GM18507 (cell line): ENCODE data around the gene NXNL1.
"Not testable (repeated sequence)": the region's sequence is repeated elsewhere in the genome, so short reads cannot be mapped to it uniquely, and the experiment has no call there.

Experiments used
- DNase-seq: peaks from one replicate; pipeline ENCODE4 v3.0.0; 2011; ENCODE audit warnings: low read depth; ENCODE audit not compliant: insufficient read length; ENCODE audit errors: extremely low spot score
- FAIRE-seq: peaks from 2 replicates; lab custom pipeline; 2011; peaks lifted over from hg19 to GRCh38; lab: Jason Lieb, UNC

Gene NXNL1

DNA sequence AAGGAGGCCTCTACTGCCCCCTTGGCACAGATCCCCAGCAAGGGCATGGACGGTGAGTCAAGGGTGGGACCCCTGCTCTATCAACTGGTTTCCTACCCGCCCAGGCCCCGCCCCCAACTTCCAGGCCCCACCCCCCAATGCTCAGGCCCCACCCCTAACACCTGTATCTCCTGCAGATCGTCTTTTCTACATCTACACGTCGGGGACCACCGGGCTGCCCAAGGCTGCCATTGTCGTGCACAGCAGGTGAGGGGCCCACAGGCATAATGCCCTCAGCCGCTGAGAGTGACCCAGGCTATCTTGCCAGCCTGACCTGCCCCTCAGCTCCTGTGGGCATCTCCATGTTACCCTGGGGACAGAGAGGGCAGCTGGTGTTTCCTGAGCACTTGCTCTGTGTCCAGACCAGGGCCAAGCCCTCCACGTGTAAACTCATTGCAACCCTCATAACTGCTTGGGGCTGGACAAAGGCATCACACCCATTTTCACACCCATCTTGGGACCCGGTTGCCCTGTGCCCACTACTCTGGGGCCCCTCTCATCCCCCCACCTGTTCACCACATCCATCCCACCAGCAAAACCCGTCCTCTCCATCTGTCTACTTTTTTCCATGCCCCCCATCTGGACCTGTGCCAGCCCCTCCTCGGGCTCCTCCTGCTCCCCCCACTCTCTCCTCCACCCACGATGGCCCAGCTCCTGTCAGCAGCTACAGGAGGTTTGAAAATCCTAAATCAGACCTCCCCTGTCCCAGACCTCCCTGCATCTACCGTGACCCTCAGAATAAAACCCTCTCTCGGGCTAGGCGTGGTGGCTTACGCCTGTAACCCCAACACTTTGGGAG, 26.8 kb upstream of the NXNL1 start:
- FAIRE-seq (no peak), DNase-seq (no peak)

DNA sequence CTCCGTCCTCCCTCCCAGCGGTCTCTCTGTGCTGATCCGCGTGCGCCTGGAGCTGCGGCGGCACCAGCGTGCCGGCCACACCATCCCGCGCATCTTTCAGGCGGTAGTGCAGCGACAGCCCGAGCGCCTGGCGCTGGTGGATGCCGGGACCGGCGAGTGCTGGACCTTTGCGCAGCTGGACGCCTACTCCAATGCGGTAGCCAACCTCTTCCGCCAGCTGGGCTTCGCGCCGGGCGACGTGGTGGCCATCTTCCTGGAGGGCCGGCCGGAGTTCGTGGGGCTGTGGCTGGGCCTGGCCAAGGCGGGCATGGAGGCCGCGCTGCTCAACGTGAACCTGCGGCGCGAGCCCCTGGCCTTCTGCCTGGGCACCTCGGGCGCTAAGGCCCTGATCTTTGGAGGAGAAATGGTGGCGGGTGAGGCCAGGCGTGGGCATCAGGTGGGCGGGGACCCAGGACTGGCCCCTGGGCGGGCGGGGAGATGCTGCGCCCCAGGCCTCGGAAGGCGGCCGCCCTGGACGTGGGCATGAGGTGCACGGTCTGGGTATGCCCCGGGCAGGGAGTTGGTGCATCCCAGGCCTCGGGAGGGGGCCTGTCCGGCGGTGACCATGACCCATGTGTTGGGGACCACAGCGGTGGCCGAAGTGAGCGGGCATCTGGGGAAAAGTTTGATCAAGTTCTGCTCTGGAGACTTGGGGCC, 26.0 kb upstream of the NXNL1 start:
- FAIRE-seq: no peak

DNA sequence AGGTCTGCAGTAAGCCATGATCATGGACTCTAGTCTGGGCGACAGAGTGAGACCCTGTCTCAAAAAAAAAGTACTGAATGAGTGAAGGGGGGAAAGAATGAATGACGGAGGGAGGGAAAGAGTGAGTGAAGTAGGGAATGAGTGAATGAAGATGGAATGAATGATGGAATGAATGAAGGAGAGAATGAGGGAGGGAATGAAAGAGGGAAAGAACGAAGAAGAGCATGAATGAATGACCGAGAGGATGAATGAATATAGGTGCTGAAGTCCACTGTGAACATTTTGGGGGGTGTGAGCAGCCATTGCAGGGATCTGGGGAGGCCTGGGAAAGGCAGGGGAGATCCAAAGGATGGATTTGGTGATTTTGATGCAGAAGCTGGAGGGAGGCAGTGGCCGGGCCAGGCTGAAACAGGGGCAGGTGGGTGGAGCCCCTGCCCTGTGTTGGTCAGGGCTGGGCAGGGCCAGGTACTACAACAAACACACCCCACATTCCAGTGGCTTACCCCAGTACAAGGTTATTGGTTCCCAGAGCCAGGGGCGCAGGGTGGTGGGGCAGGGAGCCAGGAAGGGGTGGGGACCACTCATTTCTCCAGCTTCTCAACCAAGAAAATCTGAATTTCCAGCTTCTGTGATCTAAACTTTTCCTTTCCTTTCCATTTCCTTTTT, 23.9 kb upstream of the NXNL1 start:
- FAIRE-seq (no peak), DNase-seq (no peak)

More for the DNA sequence above, 26.0 kb upstream of the NXNL1 start:
- DNase-seq: no peak

DNA sequence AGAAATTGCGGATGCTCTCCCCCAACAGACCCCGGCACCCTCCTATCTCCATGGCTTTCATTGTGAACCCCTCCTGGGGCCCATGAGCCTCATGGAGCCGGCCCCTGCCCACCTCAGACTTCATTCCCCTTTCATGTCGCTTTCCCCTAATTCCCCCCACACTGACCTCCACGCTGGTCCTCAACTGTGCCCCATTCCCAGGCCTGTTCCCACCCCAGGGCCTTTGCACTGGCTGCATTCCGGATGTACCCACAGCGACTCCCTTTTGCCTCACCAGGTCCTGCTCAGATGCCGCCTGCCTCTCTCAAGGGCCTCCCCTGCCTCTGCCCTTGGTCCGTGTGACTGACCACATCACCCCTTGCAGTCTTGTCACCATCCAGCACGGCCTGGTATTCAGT, 22.9 kb upstream of the NXNL1 start:
- no peak for DNase-seq
- no peak for FAIRE-seq

DNA sequence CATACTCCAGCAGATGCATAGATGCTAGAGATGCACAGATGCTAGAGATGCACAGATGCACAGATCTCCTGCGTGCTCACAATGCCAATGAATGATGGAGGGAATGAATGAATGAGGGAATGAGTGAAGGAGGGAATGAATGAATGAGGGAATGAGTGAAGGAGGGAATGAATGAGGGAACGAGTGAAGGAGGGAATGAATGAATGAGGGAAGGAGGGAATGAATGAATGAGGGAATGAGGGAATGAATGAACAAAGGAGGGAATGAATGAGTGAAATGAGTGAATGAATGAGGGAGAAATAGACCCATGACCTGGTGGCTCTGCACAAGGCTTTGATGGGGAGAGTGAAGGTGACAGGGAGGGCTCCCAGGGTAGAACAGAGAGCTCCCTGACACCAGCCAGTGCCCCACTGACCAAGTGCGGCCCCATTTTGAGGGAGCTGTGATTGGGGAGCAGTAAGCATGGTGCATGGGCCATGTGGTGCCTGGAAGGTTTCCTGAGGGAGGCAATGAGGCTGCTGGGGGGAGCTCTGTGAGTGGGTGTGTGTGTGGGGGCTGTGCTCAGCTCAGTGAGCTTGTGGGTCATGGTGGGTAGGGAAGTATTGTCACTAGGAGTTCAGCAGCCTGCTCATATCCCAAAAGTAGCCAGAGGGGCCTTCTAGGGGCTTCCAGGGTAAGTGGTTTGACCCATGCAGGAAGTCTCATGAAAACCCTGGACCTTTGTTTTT, 22.3 kb upstream of the NXNL1 start:
- DNase-seq (no peak), FAIRE-seq (no peak)

DNA sequence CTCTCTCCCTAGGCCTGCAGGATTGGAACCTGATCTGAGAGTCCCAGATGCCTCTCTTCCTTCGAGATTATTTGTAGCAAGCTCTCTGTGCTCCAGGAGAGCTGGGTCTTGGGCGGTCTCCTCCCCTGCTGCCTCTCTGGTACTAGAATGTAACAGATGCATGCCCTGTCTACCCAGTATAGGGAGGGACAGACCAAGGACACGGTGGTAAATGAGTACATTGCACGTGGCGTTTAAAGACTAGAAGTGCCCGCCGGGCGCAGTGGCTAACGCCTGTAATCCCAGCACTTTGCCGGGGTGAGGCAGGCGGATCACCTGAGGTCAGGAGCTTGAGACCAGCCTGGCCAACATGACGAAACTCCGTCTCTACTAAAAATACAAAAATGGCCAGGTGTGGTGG, 21.3 kb upstream of the NXNL1 start:
- DNase-seq (no peak), FAIRE-seq (no peak)

DNA sequence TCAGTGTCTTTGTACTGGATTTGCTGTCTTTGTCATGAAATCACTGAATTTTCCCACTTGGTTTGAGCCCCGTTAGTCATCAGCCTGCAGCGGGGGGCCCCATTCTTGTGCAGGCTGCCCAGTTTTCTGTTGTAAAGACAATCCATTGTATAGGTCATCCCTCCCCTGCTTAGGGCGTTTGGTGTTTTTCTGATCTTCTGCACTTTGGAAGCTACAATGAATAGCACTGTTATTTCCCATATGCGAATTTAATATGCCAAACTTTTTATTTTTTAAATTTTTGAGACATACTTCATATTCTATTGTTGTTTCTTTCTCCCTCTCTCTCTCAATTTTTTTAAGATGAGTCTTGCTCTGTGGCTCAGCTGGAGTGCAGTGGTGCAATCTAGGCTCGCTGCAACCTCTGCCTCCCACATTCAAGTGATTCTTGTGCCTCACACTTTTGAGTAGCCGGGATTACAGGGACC, 18.6 kb upstream of the NXNL1 start:
- DNase-seq (no peak), FAIRE-seq (no peak)

DNA sequence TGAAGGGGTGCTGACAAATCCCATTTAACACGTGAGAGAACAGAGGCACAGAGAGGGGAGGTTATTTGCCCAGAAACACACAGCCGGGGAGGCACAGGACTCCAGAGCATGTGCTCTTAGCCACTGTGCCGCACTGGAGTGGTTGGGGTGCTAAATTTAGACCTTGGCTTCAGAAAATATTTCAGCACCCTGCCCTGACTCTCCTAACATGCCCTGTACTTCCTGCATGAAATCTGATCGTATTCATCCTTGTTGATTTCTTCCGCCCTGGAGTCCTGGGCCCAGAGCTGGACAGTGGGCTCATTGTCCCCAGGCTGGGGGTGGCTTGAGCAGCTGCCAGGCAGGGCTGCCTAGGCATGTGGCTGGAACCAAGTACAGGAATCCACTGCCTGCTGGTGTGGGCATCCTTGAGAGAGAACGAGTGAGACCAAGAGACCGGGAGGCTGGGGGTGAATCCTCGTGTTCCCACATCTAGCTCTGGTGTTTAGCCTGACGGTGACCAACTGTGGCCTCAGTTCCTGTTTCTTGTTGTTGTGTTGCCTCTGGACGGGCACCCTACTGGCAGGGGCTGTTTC, 14.9 kb upstream of the NXNL1 start:
- FAIRE-seq (no peak), DNase-seq (no peak)

DNA sequence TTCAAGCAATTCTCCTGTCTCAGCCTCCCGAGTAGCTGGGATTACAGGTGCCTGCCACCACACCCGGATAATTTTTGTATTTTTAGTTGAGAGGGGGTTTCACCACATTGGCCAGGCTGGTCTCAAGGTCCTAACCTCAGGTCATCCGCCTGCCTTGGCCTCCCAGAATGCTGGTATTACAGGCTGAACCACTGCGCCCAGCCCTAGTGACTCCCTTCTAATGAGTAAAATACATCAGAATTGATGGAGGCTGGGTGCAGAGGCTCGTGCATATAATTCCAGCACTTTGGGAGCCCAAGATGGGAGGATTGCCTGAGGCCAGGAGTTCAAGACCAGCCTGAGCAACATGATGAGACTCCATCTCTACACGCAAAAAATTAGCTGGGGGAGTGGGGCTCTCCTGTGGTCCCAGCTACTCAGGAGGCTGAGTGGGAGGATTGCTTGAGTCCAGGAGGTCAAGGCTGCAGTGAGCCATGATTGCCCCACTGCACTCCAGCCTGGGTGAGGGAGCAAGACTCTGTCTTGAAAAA, 14.3 kb upstream of the NXNL1 start:
- FAIRE-seq, DNase-seq: not testable (repeated sequence)

DNA sequence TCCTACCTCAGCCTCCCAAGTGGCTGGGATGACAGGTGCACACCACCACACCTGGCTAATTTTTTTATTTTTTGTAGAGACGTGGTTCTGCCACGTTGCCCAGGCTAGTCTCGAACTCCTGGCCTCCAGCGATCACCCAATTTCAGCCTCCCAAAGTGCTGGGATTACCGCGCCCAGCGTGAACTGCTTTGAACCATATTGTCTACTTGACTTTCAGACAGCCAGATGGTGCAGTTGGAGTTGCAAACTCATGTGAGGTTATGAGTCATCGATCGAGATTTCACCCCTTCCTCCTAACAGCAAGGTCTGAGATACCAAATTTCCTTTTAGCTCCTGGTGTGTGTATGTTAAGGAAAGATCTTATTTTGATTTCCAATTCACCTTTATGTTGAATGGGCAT, 12.3 kb upstream of the NXNL1 start:
- FAIRE-seq (no peak), DNase-seq (no peak)

DNA sequence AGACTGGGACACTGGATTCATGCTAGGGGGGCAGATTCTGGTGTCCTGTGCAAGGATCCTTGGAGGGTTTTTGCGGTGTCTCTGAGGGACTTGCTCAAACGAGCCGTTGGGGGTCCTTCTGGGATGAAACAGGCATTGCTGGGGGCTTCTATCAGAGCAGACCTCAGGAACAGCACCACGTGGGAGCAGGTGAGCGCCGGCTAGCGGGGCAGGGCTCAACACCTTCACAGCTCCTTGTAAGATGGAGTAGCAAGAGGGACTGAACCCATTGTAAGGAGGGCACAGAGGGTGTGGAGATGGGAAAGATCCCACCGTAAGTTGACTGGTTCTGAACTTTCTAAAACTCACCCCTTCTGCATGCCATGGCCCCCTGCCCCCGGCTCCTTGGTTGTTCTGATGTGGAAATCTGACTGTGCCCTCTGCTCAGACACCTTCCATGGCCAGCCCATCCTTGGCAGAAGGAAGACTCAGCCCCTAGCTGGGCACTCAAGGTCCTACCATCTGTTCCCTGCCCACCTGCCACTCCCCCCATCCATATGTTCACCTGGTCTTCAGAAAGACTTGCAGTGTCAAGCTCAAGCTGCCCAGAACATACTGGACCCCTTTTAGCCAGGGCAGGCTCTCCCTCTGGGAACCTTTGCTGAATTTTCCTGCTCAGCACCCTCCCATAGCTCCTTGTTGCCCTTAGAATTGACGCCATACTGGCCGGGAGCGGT, 10.8 kb upstream of the NXNL1 start:
- no peak for DNase-seq
- FAIRE-seq: no peak

DNA sequence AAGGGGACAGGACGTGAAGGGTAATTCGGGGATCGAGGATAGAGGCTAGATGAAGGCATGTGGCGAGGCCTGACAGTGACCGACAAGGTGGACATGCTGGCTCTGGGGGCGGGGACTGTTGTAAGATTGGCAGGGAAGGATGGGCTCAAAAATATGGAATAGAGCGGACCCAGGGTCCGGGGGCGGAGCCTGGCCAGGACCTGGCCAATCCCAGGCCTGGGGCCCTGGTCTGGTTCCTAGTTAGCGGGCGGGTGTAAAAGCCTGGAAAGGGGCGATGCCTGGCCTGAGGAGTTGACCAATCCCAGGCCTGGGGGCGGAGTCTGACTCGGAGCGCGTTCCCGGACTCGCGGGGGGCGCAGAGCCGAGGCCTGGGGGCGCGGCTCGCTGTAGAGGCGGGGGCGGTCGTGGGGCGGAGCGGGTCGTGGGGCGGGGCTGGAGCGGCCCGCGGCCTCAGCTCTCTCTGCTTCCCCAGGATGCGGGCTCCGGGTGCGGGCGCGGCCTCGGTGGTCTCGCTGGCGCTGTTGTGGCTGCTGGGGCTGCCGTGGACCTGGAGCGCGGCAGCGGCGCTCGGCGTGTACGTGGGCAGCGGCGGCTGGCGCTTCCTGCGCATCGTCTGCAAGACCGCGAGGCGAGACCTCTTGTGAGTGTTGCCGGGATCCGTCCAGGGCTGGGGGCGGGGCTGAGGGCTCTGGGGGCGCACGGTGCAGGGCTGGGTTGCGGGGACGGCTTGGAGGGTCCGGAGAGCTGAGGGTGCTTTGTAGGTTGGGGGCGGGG, 9.5 kb upstream of the NXNL1 start, which contains the start of gene SLC27A1:
Gene SLC27A1 (plus strand): TSS at position 457 of the 774 bp plus-strand sequence. CDS start 17 bp downstream, at position 474.
- peak; percentile 94 for FAIRE-seq
- peak; percentile 84 for DNase-seq

DNA sequence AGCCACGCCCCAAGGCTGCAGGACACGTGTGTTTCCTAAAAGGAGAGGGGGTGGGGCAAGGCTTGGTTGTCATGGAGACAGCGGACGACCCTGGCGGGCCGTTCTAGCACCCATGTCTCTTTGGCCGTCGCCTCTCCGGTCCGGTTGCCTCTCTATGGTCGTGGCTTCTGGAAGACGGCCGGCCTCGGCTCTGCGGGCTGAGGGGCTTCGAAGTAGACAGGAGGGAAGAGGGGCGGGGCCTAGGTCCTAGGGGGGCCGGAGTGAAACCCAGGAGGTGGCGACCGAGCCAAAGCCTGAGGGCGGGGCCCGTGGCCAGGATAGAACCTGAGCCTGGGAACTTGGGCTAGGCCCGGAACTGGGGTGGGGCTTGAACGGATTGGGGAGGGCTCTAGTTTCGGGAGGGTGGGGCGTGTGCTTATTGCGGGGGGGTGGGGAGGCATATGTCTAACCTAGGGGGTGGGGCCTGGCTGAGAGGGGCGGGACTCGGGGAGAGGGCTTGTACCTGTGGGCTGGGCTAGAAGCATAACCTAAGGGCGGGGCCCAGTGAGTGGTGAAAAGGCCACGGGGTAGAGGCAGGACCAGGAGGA, 8.8 kb upstream of the NXNL1 start:
- DNase-seq (peak; percentile 67), FAIRE-seq (no peak)

DNA sequence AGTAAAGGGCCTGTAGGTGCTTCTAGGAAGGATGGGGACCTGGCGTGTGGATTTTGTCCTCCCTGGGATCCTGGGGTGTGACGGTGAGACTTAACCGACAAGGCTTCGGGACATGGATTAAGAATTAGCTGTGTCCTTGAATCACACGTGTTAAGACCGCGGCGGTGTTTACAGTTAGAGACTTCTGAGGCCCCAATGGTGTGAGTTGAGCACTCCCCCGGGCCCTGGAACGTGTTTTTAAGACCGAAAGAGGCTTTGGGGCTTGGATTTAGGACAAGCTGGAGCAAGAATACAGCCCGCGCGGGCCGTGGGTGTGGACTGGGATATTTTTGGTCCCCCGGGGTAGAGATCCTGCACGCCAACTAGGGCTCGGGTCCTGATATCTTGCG, 8.4 kb upstream of the NXNL1 start:
- no peak for DNase-seq
- FAIRE-seq: no peak

DNA sequence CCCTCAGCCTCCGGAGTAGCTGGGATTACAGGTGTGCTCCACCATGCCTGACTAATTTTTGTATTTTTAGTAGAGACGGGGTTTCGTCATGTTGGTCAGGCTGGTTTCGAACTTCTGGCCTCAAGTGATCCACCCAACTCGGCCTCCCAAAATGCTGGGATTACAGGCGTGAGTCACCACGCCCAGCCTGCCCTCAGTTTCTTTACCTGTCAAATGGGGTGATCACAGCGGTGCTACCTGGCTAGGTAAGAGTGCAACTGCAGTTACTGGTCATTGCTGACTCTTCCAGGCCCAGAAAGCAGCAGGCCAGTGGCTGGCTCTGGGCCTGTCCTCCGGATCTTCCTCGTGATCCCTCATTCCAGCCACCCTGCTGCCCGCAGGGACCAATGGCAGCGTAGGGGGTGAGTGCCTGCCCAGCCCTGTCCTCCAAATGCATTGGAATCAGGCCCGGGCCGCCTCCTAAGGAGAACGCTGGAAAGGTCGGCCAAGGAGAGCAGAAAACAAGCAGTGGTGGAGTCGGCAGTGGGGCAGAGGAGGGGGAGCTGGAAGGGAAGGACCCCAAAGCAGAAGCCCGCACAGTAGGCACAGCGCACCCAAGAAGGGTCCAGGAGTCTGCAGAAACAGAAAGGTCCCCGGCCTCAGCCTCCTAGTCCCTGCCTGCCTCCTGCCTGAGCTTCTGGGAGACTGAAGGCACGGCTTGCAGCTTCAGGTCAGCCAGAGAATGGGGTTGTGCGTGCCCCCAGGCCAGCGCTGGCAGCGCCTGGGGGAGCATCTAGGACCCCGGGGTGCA, 7.8 kb upstream of the NXNL1 start:
- DNase-seq (no peak), FAIRE-seq (no peak)

DNA sequence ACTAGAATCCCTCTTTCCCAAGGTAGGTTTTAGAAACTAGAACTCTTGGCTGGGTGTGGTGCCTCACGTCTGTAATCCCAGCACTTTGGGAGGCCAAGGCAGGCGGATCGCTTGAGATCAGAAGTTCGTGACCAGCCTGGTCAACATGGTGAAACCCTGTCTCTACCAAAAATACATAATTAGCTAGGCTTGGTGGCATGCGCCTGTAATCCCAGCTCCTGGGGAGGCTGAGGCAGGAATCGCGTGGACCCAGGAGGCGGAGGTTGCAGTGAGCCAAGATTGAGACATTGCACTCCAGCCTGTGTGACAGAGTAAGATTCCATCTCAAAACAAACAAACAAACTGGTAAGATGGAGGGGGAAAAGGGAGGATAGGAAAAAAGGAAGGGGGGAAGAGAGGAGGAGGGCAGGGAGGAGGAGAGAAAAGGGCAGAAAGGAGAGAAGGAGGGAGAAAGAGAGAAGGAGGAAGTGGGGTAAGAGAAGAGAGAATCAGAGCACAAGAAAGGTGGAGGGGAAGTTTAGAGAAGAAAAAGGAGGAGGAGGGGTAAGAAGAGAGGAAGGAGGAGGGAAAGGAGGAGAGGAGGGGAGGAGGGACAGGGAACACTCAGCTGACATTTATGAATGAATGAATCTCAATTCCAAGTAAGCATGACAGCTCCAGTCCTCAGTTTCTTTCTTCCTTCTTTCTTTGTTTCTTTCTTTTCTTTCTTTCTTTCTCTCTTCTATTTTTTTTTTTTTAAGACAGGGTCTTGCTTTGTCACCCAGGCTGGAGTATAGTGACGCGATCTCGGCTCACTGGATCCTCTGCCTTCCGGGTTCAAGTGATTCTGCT, 7.0 kb upstream of the NXNL1 start:
- DNase-seq (no peak), FAIRE-seq (no peak)
